SU-DHL-6 (cell line): Measurements from ENCODE around the gene TMEM250.

Experiments used
- H2AFZ ChIP-seq: fragments of 200-600 bp; sonication (generic); 2 replicates; pipeline ENCODE4 v1.6.1; 2014; ENCODE audit warnings: low read depth, mild to moderate bottlenecking, moderate library complexity, mixed read lengths, antibody characterized with exemption, low read length; ENCODE audit not compliant: severe bottlenecking
- H3F3A ChIP-seq: fragments of 200-600 bp; shearing (Covaris generic); 2 replicates; pipeline ENCODE4 v1.6.0; 2016; ENCODE audit warnings: antibody characterized with exemption, mild to moderate bottlenecking; ENCODE audit not compliant: insufficient read depth
- H3K27ac ChIP-seq: fragments of 200-600 bp; sonication (generic); 2 replicates; pipeline ENCODE4 v1.5.1; 2016; ENCODE audit warnings: low read depth, mild to moderate bottlenecking, low read length, moderate library complexity, mixed read lengths
- H3K27me3 ChIP-seq: fragments of 200-600 bp; sonication (generic), shearing (Covaris generic); 2 replicates; pipeline ENCODE4 v1.6.0; 2014; ENCODE audit warnings: mild to moderate bottlenecking, low read length
- H3K36me3 ChIP-seq: fragments of 200-600 bp; sonication (generic); 2 replicates; pipeline ENCODE4 v1.6.1; 2014; ENCODE audit warnings: mild to moderate bottlenecking, low read length, mixed read lengths
- H3K4me2 ChIP-seq: fragments of 300-600, 200-600 bp; shearing (Covaris generic), sonication (generic); 2 replicates; pipeline ENCODE4 v1.6.0; 2014; ENCODE audit warnings: low read length, low read depth, mild to moderate bottlenecking; ENCODE audit not compliant: poor library complexity, severe bottlenecking
- H3K4me3 ChIP-seq: fragments of 200-600 bp; sonication (generic); 2 replicates; pipeline ENCODE4 v1.5.1; 2014; ENCODE audit warnings: antibody characterized with exemption, low read length, mild to moderate bottlenecking, mixed read lengths; ENCODE audit not compliant: insufficient read depth, poor library complexity, severe bottlenecking
- H3K79me2 ChIP-seq: fragments of 200-600 bp; sonication (generic); 2 replicates; pipeline ENCODE4 v1.6.1; 2014; ENCODE audit warnings: mild to moderate bottlenecking, low read length, moderate library complexity; ENCODE audit not compliant: insufficient read depth
- H3K9ac ChIP-seq: fragments of 200-600 bp; sonication (generic); 2 replicates; pipeline ENCODE4 v1.7.0; 2014; ENCODE audit warnings: mild to moderate bottlenecking, low read length
- H3K9me2 ChIP-seq: fragments of 200-600 bp; sonication (generic); replicated peaks from 2 replicates; pipeline ENCODE4 v1.6.1; 2014; ENCODE audit warnings: low read length; ENCODE audit not compliant: insufficient read depth
- H3K9me3 ChIP-seq: fragments of 200-600 bp; sonication (generic); 2 replicates; pipeline ENCODE4 v1.6.1; 2014; ENCODE audit warnings: low read length, mixed read lengths; ENCODE audit not compliant: insufficient read depth
- H4K20me1 ChIP-seq: fragments of 200-600 bp; sonication (generic); 2 replicates; pipeline ENCODE4 v1.6.1; 2014; ENCODE audit warnings: low read depth, mild to moderate bottlenecking, antibody characterized with exemption, low read length, moderate library complexity, mixed read lengths
- CTCF ChIP-seq: fragments of 200-600 bp; sonication (generic); IDR thresholded peaks from one replicate; pipeline ENCODE4 v1.5.1; 2017; ENCODE audit warnings: antibody characterized with exemption, mild to moderate bottlenecking, low read length, moderate library complexity; ENCODE audit not compliant: insufficient read depth, poor library complexity, severe bottlenecking
- EZH2phosphoT487 ChIP-seq: fragments of 200-600 bp; sonication (generic), shearing (Covaris generic); conservative IDR thresholded peaks from 2 replicates; pipeline ENCODE4 v1.6.1; 2018; ENCODE audit warnings: mild to moderate bottlenecking, antibody characterized with exemption, low read length, moderate library complexity, mixed read lengths

Gene TMEM250

GRCh38 chr9:136090056-136090735 is 28.5 kb downstream of the TMEM250 start:
- H3K9me2 ChIP-seq = no peaks in the 10 kb centered on the region
- H3K4me3 ChIP-seq = no peak overlapping the region

GRCh38 chr9:136089697-136090045 is 29.0 kb downstream of the TMEM250 start:
- TF ChIP-seq EZH2phosphoT487 (no peak), CTCF (no peak)

More at GRCh38 chr9:136090056-136090735, 28.5 kb downstream of the TMEM250 start:
- H2AFZ ChIP-seq = no peak overlapping the region
- H3K36me3 ChIP-seq = no peaks in the 10 kb centered on the region
- no peak overlapping the region for H3K27ac ChIP-seq
- peaks cover 3% of the 10 kb centered on the region; the same call in 1 of the 2 replicates for H3F3A ChIP-seq
- H3K27me3 ChIP-seq = no peaks in the 10 kb centered on the region
- H4K20me1 ChIP-seq = no peaks in the 10 kb centered on the region
- H3K9me3 ChIP-seq = no peaks in the 10 kb centered on the region
- no peak for TF ChIP-seq CTCF
- no peak for TF ChIP-seq EZH2phosphoT487
- H3K79me2 ChIP-seq = no peaks in the 10 kb centered on the region
- H3K4me2 ChIP-seq = no peak overlapping the region
- no peak overlapping the region for H3K9ac ChIP-seq

GRCh38 chr9:136088939-136089696 is 29.6 kb downstream of the TMEM250 start:
- Histone ChIP-seq H3K36me3 (no peaks in the 10 kb centered on the region), H3K27ac (no peak overlapping the region), H3F3A (peaks cover 3% of the 10 kb centered on the region; the same call in 1 of the 2 replicates), H3K4me3 (no peak overlapping the region), H2AFZ (no peak overlapping the region), H3K9me3 (no peaks in the 10 kb centered on the region), H3K9me2 (no peaks in the 10 kb centered on the region), H3K27me3 (no peaks in the 10 kb centered on the region), H3K4me2 (no peak overlapping the region), H3K79me2 (no peaks in the 10 kb centered on the region), H3K9ac (no peak overlapping the region), H4K20me1 (no peaks in the 10 kb centered on the region)
- no peak for TF ChIP-seq EZH2phosphoT487
- no peak for TF ChIP-seq CTCF

More at GRCh38 chr9:136089697-136090045, 29.0 kb downstream of the TMEM250 start:
- Histone ChIP-seq H3F3A (peaks cover 3% of the 10 kb centered on the region; the same call in 1 of the 2 replicates), H4K20me1 (no peaks in the 10 kb centered on the region), H3K4me2 (no peak overlapping the region), H3K4me3 (no peak overlapping the region), H3K27ac (no peak overlapping the region), H3K9me3 (no peaks in the 10 kb centered on the region), H3K79me2 (no peaks in the 10 kb centered on the region), H3K9ac (no peak overlapping the region), H2AFZ (no peak overlapping the region), H3K36me3 (no peaks in the 10 kb centered on the region), H3K9me2 (no peaks in the 10 kb centered on the region), H3K27me3 (no peaks in the 10 kb centered on the region)
